ENCODE data around the gene TRIO.

- TF ChIP-seq POLR2AphosphoS5 (IDR thresholded peaks at IDR 0.05; ENCODE audit: borderline replicate concordance, low read depth, low read length) (no peak), EZH2 (IDR thresholded peaks at IDR 0.05) (no peak), FOXP2 (optimal IDR thresholded peaks at IDR 0.05; ENCODE audit: control extremely low read depth, extremely low read length, insufficient read depth) (no peak)
Measured at GRCh38 chr5:14161825-14162556, 18.8 kb downstream of the TRIO start.
